BLaER1 treated with 17β-estradiol and CSF1 and Interleukin-3, amounts not matched to agents 10 nM and 100 nM (cell line): ENCODE data around the gene C1QL4.
A peak's percentile ranks its signal among the peaks of the same experiment; 100 is the strongest.

Experiments
- H3K27ac ChIP-seq, 11 experiments: shearing (Covaris generic); formaldehyde crosslinking; 2 replicates each; pipeline ENCODE4 v1.8.1; 2022
- H3K27me3 ChIP-seq, 11 experiments: shearing (Covaris generic); formaldehyde crosslinking; 2 replicates each; pipeline ENCODE4 v1.8.1; 2022
- H3K36me3 ChIP-seq, 11 experiments: shearing (Covaris generic); formaldehyde crosslinking; 2 replicates each; pipeline ENCODE4 v1.8.1; 2022
- H3K4me1 ChIP-seq, 10 experiments: shearing (Covaris generic); formaldehyde crosslinking; 2 replicates each; pipeline ENCODE4 v1.8.1; 2022
- H3K4me2 ChIP-seq, 11 experiments: shearing (Covaris generic); formaldehyde crosslinking; 2 replicates each; pipeline ENCODE4 v1.8.1; 2022
- H3K4me3 ChIP-seq, 10 experiments: shearing (Covaris generic); formaldehyde crosslinking; 2 replicates each; pipeline ENCODE4 v1.8.1; 2022
- H3K9ac ChIP-seq, 11 experiments: shearing (Covaris generic); formaldehyde crosslinking; 2 replicates each; pipeline ENCODE4 v1.8.1; 2022
- H3K9me3 ChIP-seq, 11 experiments: shearing (Covaris generic); formaldehyde crosslinking; replicated peaks in 1 of 11; 2 replicates each; pipeline ENCODE4 v1.8.1; 2022
- H4K20me1 ChIP-seq, 11 experiments: shearing (Covaris generic); formaldehyde crosslinking; 2 replicates each; pipeline ENCODE4 v1.8.1; 2022
- Cebpa-rat ChIP-seq, 11 experiments: shearing (Covaris generic); IDR thresholded peaks; 2 replicates each; pipeline ENCODE4 v1.8.1; 2022

The C1QL4 gene

GRCh38 chr12:49367381-49368239 is 30.6 kb upstream of the C1QL4 start, which contains the start of gene SPATS2:
Gene SPATS2 (plus strand): TSS chr12:49367462. CDS start chr12:49461013, 93,551 bp downstream.
- Histone ChIP-seq H3K27ac (peak within 1 kb of the TSS; percentile 88 to 99 (median 98)), H3K9me3 (no peaks in the 10 kb centered on the region), H3K4me3 (peak within 1 kb of the TSS; percentile 74 to 94 (median 86)), H3K4me2 (peak within 1 kb of the TSS; percentile 82 to 97 (median 89)), H3K9ac (peak within 1 kb of the TSS; percentile 94 to 99 (median 98)), H4K20me1 (peaks cover 0 to 38% (median 15%) of the 10 kb centered on the region in 11 experiments; a peak in 13 of 22 replicates), H3K27me3 (no peaks in the 10 kb centered on the region), H3K4me1 (peaks cover 34 to 50% (median 45%) of the 10 kb centered on the region in 10 experiments), H3K36me3 (peaks cover 0 to 20% (median 13%) of the 10 kb centered on the region in 11 experiments; a peak in 15 of 22 replicates)
- no peak for TF ChIP-seq Cebpa-rat (IDR thresholded peaks at IDR 0.05)

DNA sequence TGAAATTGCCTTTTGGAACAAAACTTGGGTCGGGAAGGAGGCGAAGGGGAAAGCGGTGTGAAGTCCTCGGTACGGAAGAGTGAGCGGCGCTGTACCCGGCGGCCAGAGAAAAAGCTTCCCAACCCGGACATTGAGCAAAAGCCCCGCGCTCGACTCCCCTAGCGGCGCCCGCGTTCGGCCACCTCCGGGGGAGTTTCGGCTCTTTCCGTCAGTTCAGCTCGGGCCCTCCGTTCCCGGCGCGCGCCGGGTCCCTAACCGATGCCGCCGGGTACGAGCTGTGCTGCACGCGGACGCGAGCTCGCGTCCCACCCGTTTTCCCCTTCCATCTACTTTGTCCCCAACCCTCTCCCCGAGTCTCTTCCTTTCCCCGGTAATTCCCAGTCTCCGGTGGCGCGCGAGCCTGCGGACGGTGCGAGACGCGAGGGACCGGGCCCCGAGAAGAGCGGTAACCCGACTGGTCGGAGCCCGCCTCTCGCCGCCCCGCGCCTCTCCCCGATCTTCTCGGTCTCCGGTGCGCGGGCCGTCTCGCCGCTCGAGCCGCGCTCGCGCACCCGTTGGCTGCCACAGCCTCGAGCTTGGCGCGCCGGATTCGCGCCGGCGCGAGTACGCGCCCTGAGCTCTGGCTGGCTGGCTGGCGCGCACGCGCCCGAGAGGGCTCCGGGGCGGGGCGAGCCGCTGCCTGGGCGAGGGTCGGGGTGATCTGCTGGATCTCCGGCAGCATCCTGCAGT is 29.8 kb upstream of the C1QL4 start:
- Histone ChIP-seq H3K27me3 (no peaks in the 10 kb centered on the region), H3K9ac (peak overlapping the region; percentile 94 to 99 (median 98)), H3K27ac (peak overlapping the region; percentile 88 to 99 (median 98)), H3K36me3 (peaks cover 0 to 12% (median 8%) of the 10 kb centered on the region in 11 experiments; a peak in 10 of 22 replicates), H3K4me1 (peaks cover 34 to 50% (median 45%) of the 10 kb centered on the region in 10 experiments), H3K4me2 (peak overlapping the region; percentile 81 to 97 (median 85)), H3K9me3 (no peaks in the 10 kb centered on the region), H4K20me1 (peaks cover 0 to 34% (median 13%) of the 10 kb centered on the region in 11 experiments; a peak in 13 of 22 replicates), H3K4me3 (peak overlapping the region; percentile 74 to 94 (median 86))
- no peak for TF ChIP-seq Cebpa-rat (IDR thresholded peaks at IDR 0.05)

DNA sequence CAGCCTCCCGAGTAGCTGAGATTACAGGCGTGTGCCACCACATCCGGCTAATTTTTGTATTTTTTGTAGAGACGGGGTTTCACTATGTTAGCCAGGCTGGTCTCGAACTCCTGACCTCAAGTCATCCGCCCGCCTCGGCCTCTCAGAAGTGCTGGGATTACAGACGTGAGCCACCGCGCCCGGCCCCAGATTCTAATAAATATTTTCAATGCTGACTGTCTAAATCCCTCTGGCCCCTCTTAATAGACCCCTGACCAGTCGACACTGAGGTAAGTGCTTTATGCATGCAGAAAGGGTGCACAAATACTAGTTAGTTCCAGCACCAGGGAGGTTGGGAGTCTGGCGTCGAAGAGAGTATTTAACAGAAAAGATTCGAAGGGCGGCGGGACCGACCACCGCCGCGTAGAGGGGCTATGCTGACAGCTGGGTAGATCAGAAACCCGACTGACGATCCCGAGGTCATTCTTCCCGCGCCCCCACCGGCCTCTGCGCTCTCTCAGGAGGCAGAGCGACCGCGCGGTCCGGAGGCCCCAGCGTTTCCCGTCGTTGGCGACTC is 29.2 kb upstream of the C1QL4 start:
- Histone ChIP-seq H3K27ac (peak overlapping the region; percentile 88 to 99 (median 98)), H3K4me2 (peak overlapping the region; percentile 81 to 97 (median 85)), H3K4me3 (peak overlapping the region; percentile 74 to 94 (median 86)), H3K9ac (peak overlapping the region; percentile 94 to 99 (median 98)), H3K36me3 (peaks cover 0 to 7% (median 5%) of the 10 kb centered on the region in 11 experiments; a peak in 6 of 22 replicates), H3K4me1 (peaks cover 34 to 50% (median 45%) of the 10 kb centered on the region in 10 experiments), H4K20me1 (peaks cover 0 to 28% (median 13%) of the 10 kb centered on the region in 11 experiments; a peak in 10 of 22 replicates), H3K27me3 (no peaks in the 10 kb centered on the region), H3K9me3 (no peaks in the 10 kb centered on the region)
- TF ChIP-seq Cebpa-rat (IDR thresholded peaks at IDR 0.05) = no peak

DNA sequence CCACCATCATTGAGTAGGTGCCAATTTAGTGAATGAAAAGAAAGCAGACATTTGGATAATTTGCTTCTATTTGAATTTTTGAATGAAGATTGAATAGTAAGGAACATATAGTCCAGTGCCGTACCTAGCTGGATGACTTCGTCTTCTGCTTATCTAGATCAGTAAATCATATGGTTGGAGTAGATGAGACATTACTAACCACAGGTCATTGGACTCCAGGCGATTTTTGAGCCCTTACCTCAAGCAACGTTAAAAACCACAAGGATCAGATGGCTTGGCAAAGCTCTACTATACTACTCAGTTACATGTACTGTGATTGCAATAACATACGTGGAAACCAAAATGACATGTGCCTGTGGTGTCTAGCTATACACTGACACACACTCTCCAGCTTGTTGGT is 28.6 kb upstream of the C1QL4 start:
- Histone ChIP-seq H3K9ac (peak overlapping the region in 8 of 11 experiments; percentile 97 to 99 (median 98); a peak in 10 of 22 replicates), H3K36me3 (peaks cover 0 to 1% (median 0%) of the 10 kb centered on the region in 11 experiments; a peak in 3 of 22 replicates), H3K4me1 (peaks cover 34 to 49% (median 43%) of the 10 kb centered on the region in 10 experiments), H3K4me3 (peak overlapping the region in 7 of 10 experiments; percentile 74 to 94 (median 81); a peak in 8 of 20 replicates), H4K20me1 (peaks cover 0 to 22% (median 7%) of the 10 kb centered on the region in 11 experiments; a peak in 10 of 22 replicates), H3K27ac (peak overlapping the region in 3 of 11 experiments; percentile 98 to 99 (median 99); a peak in 3 of 22 replicates), H3K27me3 (no peaks in the 10 kb centered on the region), H3K9me3 (no peaks in the 10 kb centered on the region), H3K4me2 (peak overlapping the region; percentile 81 to 97 (median 85))
- TF ChIP-seq Cebpa-rat (IDR thresholded peaks at IDR 0.05) = no peak

GRCh38 chr12:49364989-49365388 is 28.0 kb upstream of the C1QL4 start:
- H3K36me3 ChIP-seq = no peaks in the 10 kb centered on the region
- no peak overlapping the region for H3K9ac ChIP-seq
- H3K4me3 ChIP-seq = no peak overlapping the region
- H3K27ac ChIP-seq = no peak overlapping the region
- peaks cover 31 to 44% (median 38%) of the 10 kb centered on the region in 10 experiments for H3K4me1 ChIP-seq
- TF ChIP-seq Cebpa-rat (IDR thresholded peaks at IDR 0.05) = 0 out of 22 replicates have a peak, but pooled peaks of 1 of the 11 experiments have one; percentile 18
- H4K20me1 ChIP-seq = peaks cover 0 to 16% (median 5%) of the 10 kb centered on the region in 11 experiments; a peak in 6 of 22 replicates
- H3K27me3 ChIP-seq = no peaks in the 10 kb centered on the region
- peak overlapping the region in 8 of 11 experiments; percentile 81 to 97 (median 84); a peak in 14 of 22 replicates for H3K4me2 ChIP-seq
- no peaks in the 10 kb centered on the region for H3K9me3 ChIP-seq

- Histone ChIP-seq H3K36me3 (no peaks in the 10 kb centered on the region), H4K20me1 (no peaks in the 10 kb centered on the region), H3K4me2 (no peak overlapping the region), H3K27ac (no peak overlapping the region), H3K9me3 (no peaks in the 10 kb centered on the region), H3K4me3 (no peak overlapping the region), H3K4me1 (peaks cover 9 to 22% (median 17%) of the 10 kb centered on the region in 10 experiments), H3K9ac (no peak overlapping the region), H3K27me3 (no peaks in the 10 kb centered on the region)
- no peak for TF ChIP-seq Cebpa-rat (IDR thresholded peaks at IDR 0.05)
Measured at GRCh38 chr12:49362077-49362476, 25.1 kb upstream of the C1QL4 start.

DNA sequence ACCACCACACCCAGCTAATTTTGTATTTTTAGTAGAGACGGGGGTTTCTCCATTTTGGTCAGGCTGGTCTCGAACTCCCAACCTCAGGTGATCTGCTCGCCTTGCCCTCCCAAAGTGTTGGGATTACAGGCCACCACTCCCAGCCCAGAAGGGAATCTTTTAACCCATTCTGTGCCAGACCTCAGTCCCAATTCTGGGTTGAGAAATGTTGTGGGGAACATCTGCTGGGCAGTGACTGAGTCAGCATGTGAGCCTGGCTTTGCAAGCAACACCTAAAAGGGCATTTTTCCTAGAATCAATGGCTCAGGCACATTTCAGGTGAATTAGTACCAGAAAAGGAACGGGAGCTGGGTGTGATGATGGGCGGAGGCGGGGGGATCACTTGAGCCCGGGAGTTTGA is 22.7 kb upstream of the C1QL4 start:
- Histone ChIP-seq H3K4me3 (no peak overlapping the region), H3K27ac (no peak overlapping the region), H3K4me1 (peaks cover 0 to 6% (median 2%) of the 10 kb centered on the region in 10 experiments; a peak in 12 of 20 replicates), H3K27me3 (no peaks in the 10 kb centered on the region), H4K20me1 (no peaks in the 10 kb centered on the region), H3K4me2 (no peak overlapping the region), H3K36me3 (no peaks in the 10 kb centered on the region), H3K9ac (no peak overlapping the region), H3K9me3 (no peaks in the 10 kb centered on the region)
- no peak for TF ChIP-seq Cebpa-rat (IDR thresholded peaks at IDR 0.05)

DNA sequence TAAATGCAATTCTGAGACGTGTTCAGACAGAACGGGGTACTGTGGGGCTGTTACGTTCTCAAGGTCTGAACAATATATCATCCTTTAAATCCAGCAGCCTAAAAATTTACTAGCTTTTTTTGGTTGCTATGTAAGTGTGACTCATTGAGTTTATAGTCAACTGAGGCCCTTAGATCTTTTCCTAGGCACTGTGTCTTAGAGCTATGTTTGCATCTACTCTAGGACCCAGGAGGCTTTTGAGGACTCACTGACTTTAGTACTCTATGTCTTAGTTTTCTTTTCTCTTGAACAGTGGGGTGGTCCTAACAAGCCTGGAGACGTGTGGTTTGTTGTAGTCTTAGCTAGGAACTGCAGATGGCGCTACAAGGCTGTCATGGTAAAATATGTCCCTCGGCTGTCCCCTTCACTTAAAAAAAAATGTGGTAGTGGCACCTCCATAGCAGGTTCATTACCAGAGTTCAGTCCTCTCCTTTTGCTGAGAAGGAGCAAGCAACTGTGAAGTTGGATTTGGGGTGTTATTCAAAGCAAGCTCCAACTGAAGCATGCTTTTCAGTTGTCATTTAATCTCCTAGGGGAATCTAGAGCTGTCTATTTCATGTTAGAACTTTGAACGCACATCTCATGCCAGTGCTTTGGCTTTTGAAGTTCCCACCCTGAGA is 21.6 kb upstream of the C1QL4 start:
- H3K9ac ChIP-seq = no peak overlapping the region
- no peaks in the 10 kb centered on the region for H3K27me3 ChIP-seq
- H3K27ac ChIP-seq = no peak overlapping the region
- no peaks in the 10 kb centered on the region for H4K20me1 ChIP-seq
- H3K4me2 ChIP-seq = peak overlapping the region in 1 of 11 experiments; percentile 19; a peak in 1 of 22 replicates
- TF ChIP-seq Cebpa-rat (IDR thresholded peaks at IDR 0.05) = no peak
- H3K9me3 ChIP-seq = no peaks in the 10 kb centered on the region
- no peaks in the 10 kb centered on the region for H3K4me1 ChIP-seq
- no peaks in the 10 kb centered on the region for H3K36me3 ChIP-seq
- H3K4me3 ChIP-seq = no peak overlapping the region
